Adrenal gland (tissue), 12 donors: Measurements from ENCODE around the gene SERTAD1. TPM values are rescaled to one million over a fixed set of nuclear protein-coding genes. Genes with fewer than 3 reads are reported as not detected.
A peak's percentile ranks its signal among the peaks of the same experiment; 100 is the strongest.

Experiments
- DNase-seq, 7 donors: peaks; one replicate each; pipeline ENCODE4 v3.0.0-alpha.2; 2019 to 2020
- H3K27ac ChIP-seq, 5 donors: fragments of 200-600 bp; sonication (generic) in 4 of 5; 1 replicate in 3 of 5; 2 replicates in 2 of 5; pipeline versions ENCODE4 v1.5.1 to v1.8.0; 2016 to 2020; ENCODE audit warnings: mild to moderate bottlenecking in 1 of 5
- H3K27me3 ChIP-seq: fragments of 200-600 bp; 2 replicates; pipeline ENCODE4 v1.8.0; 2021
- H3K36me3 ChIP-seq, 2 donors: fragments of 200-600 bp; replicated peaks in 1 of 2; 1 replicate in 1 of 2; 2 replicates in 1 of 2; pipeline versions ENCODE4 v1.5.1 to v1.8.0; 2018 to 2022
- H3K4me1 ChIP-seq, 2 donors: fragments of 200-600 bp; replicated peaks in 1 of 2; 1 replicate in 1 of 2; 2 replicates in 1 of 2; pipeline versions ENCODE4 v1.5.1 to v1.8.0; 2018 to 2021
- H3K4me3 ChIP-seq, 4 donors: fragments of 200-600 bp; sonication (generic) in 3 of 4; one replicate each; pipeline ENCODE4 v1.5.1; 2016 to 2018
- H3K9me3 ChIP-seq, 3 donors: fragments of 200-600 bp; sonication (generic) in 1 of 3; replicated peaks in 1 of 3; 1 replicate in 2 of 3; 2 replicates in 1 of 3; pipeline versions ENCODE4 v1.5.1 to v1.8.0; 2016 to 2021
- CTCF ChIP-seq, 6 experiments: fragments of 450-650 bp in 4 of 6; fragments of 200-600 bp in 2 of 6; sonication (generic) in 1 of 6; IDR thresholded peaks; 1 replicate in 5 of 6; 2 replicates in 1 of 6; pipeline versions ENCODE4 v1.5.1 to v1.8.0; 2016 to 2021; ENCODE audit warnings: antibody characterized with exemption in 6 of 6, mild to moderate bottlenecking in 2 of 6, moderate library complexity in 1 of 6
- POLR2A ChIP-seq, 2 donors: fragments of 450-650 bp; IDR thresholded peaks; one replicate each; pipeline ENCODE4 v1.6.1; 2017; ENCODE audit warnings: antibody characterized with exemption in 2 of 2, mild to moderate bottlenecking in 2 of 2, moderate library complexity in 1 of 2
- WGBS, 4 donors: extraction: QIAGEN DNeasy Blood & Tissue Kit in 2 of 4; methylation state at CpG; one replicate each; pipeline versions ENCODE4 v1.1.5 to v1.1.7; 2013 to 2017; 5-methylcytosine and 5-hydroxymethylcytosine counted together
- intact Hi-C, 2 donors: fragments of 100-400 bp; cut with DNase I; formaldehyde crosslinking; loops; one replicate each; pipeline versions ENCODE4 v1.14.1 to v1.15.0; 2022 to 2023
- polyA plus RNA-seq, 3 donors: library from polyadenylated mRNA; stranded (reverse); fragments of 200-250 nt in 2 of 3; fragments of 350-450 nt in 1 of 3; fragmentation: Illumina TruSeq in 1 of 3; extraction: RNeasy Lipid Tissue Mini Kit (QIAGEN cat#74804) in 1 of 3; gene quantifications; one replicate each; pipeline ENCODE4 v1.2.3, GENCODE V29; 2013 to 2014
- total RNA-seq, 9 donors: library from RNA; depleted of rRNA in 4 of 9; stranded (reverse); fragments of >200 nt in 4 of 9; fragments of 120-200 nt in 1 of 9; fragmentation: NEBNext Ultra II Directional in 1 of 9; extraction: Animal tissue kit (Norgen Biotek cat#: 25700) in 1 of 9; gene quantifications; one replicate each; pipeline versions ENCODE4 v1.1.0 to v1.2.4, GENCODE V29; 2013 to 2023
- donor health status: healthy with polysubstance abuse.
- donor health status: Bipolar disorder and iron deficiency.
- donor health status: DM: yes; HTN: yes; CAD: no.
- donor health status: DM: no; HTN: no; CAD: no.
- donor health status: DM: no; HTN: no; CAD: no.
- donor health status: DM: yes; HTN: yes; CAD: no.

The SERTAD1 gene
- total and polyA plus RNA-seq, 12 donors, result 1.7 to 20.8 (median 13.0) TPM

- intact Hi-C loops, result no loop called here
- peaks cover 7 to 8% of the 10 kb centered on the region in 2 donors for H3K4me1 ChIP-seq
- no peak overlapping the region for H3K4me3 ChIP-seq
- H3K27me3 ChIP-seq, result no peaks in the 10 kb centered on the region
- H3K27ac ChIP-seq, result no peak overlapping the region
- TF ChIP-seq POLR2A (IDR thresholded peaks at IDR 0.05) (no peak), CTCF (IDR thresholded peaks at IDR 0.05) (no peak)
- H3K36me3 ChIP-seq, result no peaks in the 10 kb centered on the region
- no peaks in the 10 kb centered on the region for H3K9me3 ChIP-seq
- 65 to 80% (median 76%) methylated on average over 8 of the region's 8 CpGs for WGBS, 4 donors
- no peak for DNase-seq
Measured at GRCh38 chr19:40392123-40392522, 33.7 kb downstream of the SERTAD1 start.

- no peak for DNase-seq
- Histone ChIP-seq H3K27ac (no peak within 1 kb of the TSS), H3K4me3 (no peak within 1 kb of the TSS), H3K27me3 (no peaks in the 10 kb centered on the region), H3K36me3 (no peaks in the 10 kb centered on the region), H3K9me3 (no peaks in the 10 kb centered on the region), H3K4me1 (peaks cover 7 to 8% of the 10 kb centered on the region in 2 donors)
- 87 to 92% (median 90%) methylated on average over 6 to 10 of the region's 10 CpGs for WGBS, 4 donors
- TF ChIP-seq POLR2A (IDR thresholded peaks at IDR 0.05) (no peak), CTCF (IDR thresholded peaks at IDR 0.05) (no peak)
- intact Hi-C loops, result no loop called here
Measured at GRCh38 chr19:40390084-40390742, 35.6 kb downstream of the SERTAD1 start, which contains the start of gene HIPK4. TSS of gene HIPK4 (minus strand) at chr19:40390181. CDS start at chr19:40389902, 279 bp downstream.

GRCh38 chr19:40389404-40390083 is 36.2 kb downstream of the SERTAD1 start:
- Histone ChIP-seq H3K9me3 (no peaks in the 10 kb centered on the region), H3K27me3 (no peaks in the 10 kb centered on the region), H3K27ac (no peak overlapping the region), H3K36me3 (no peaks in the 10 kb centered on the region), H3K4me1 (peaks cover 7 to 8% of the 10 kb centered on the region in 2 donors), H3K4me3 (no peak overlapping the region)
- 94 to 97% (median 94%) methylated on average over 29 to 33 of the region's 33 CpGs for WGBS, 4 donors
- no peak for TF ChIP-seq POLR2A (IDR thresholded peaks at IDR 0.05)
- TF ChIP-seq CTCF (IDR thresholded peaks at IDR 0.05), result no peak
- DNase-seq, result no peak
- intact Hi-C loops, result no loop called here

- Histone ChIP-seq H3K27ac (peak overlapping the region in 2 of 5 donors; percentile 35 to 57), H3K27me3 (no peaks in the 10 kb centered on the region), H3K9me3 (no peaks in the 10 kb centered on the region), H3K4me1 (peaks cover 7 to 8% of the 10 kb centered on the region in 2 donors), H3K4me3 (no peak overlapping the region), H3K36me3 (no peaks in the 10 kb centered on the region)
- WGBS, 4 donors, result 32 to 62% (median 43%) methylated on average over 3 of the region's 3 CpGs
- intact Hi-C loops, result no loop called here
- peak in 6 of 7 donors; percentile 65 to 80 (median 78) for DNase-seq
- TF ChIP-seq POLR2A (IDR thresholded peaks at IDR 0.05), result no peak
- peak in 2 of 6 experiments; percentile 12 to 17 for TF ChIP-seq CTCF (IDR thresholded peaks at IDR 0.05)
Measured at GRCh38 chr19:40388481-40388880, 37.3 kb downstream of the SERTAD1 start.
